HepG2 (cell line): Measurements from ENCODE around the gene GSTM2. TPM values are rescaled to one million over a fixed set of nuclear protein-coding genes. Genes with fewer than 3 reads are reported as not detected.

Source experiments
- ATAC-seq: fragments of 200-7000 bp; cut with Tn5 transposase; 3 replicates; pipeline ENCODE4 v1.9.1; 2020; ENCODE audit warnings: mild to moderate bottlenecking, moderate library complexity
- BruUV-seq: library from RNA; stranded (reverse); fragments of 400-500 nt; replicated peaks from 2 replicates; lab custom pipeline; 2021; lab: Mats Ljungman, UMichigan
- CTCF ChIA-PET: fragments of 300-600 bp; formaldehyde crosslinking; extraction: SDS; loops from one replicate; lab custom pipeline; 2021; ENCODE audit warnings: low total read pairs, inconsistent platforms, low intra/inter-chr PET ratio; lab: Yijun Ruan, JAX
- POLR2A ChIA-PET: fragments of 350-600 bp; sonication (Branson Sonifier 250); formaldehyde crosslinking; loops from one replicate; lab custom pipeline; 2020; ENCODE audit warnings: antibody characterized with exemption, inconsistent platforms; lab: Yijun Ruan, JAX
- DNase-seq: peaks from one replicate; pipeline ENCODE4 v3.0.0-alpha.2; 2015; ENCODE audit warnings: low spot score
- FAIRE-seq: peaks from 3 replicates; lab custom pipeline; 2011; peaks lifted over from hg19 to GRCh38; lab: Jason Lieb, UNC
- H2AFZ ChIP-seq: one replicate; pipeline ENCODE4 v1.6.1; 2011; ENCODE audit warnings: low read length, inconsistent platforms
- H3K27ac ChIP-seq: fragments of 300-600 bp; 3 replicates; pipeline ENCODE4 v1.8.0; 2011; ENCODE audit warnings: mixed run types, mild to moderate bottlenecking, mixed read lengths, low read length, inconsistent platforms; ENCODE audit not compliant: insufficient read depth; ENCODE audit errors: extremely low read length
- H3K27me3 ChIP-seq, 2 experiments: fragments of 200-600 bp in 1 of 2; 2 replicates in 1 of 2; 3 replicates in 1 of 2; pipeline versions ENCODE4 v1.6.0 to v1.8.0; 2011; ENCODE audit warnings: low read length in 2 of 2, mild to moderate bottlenecking in 2 of 2, moderate library complexity in 2 of 2, inconsistent platforms in 1 of 2; ENCODE audit not compliant: insufficient read depth in 2 of 2, control insufficient read depth in 1 of 2
- H3K36me3 ChIP-seq, 2 experiments: fragments of 200-600 bp in 1 of 2; replicated peaks in 1 of 2; 2 replicates in 1 of 2; 3 replicates in 1 of 2; pipeline versions ENCODE4 v1.5.1 to v1.8.0; 2011; ENCODE audit warnings: low read length in 2 of 2, inconsistent platforms in 1 of 2; ENCODE audit not compliant: insufficient read depth in 2 of 2, control insufficient read depth in 1 of 2
- H3K4me1 ChIP-seq: 2 replicates; pipeline ENCODE4 v1.5.1; 2012; ENCODE audit warnings: low read length, inconsistent platforms; ENCODE audit not compliant: insufficient read depth
- H3K4me2 ChIP-seq: 2 replicates; pipeline ENCODE4 v1.6.0; 2011; ENCODE audit warnings: low read depth, low read length, inconsistent platforms
- H3K4me3 ChIP-seq, 3 experiments: fragments of 200-600 bp in 1 of 3; sonication (generic), shearing (Covaris generic) in 1 of 3; replicated peaks in 1 of 3; 2 replicates each; pipeline ENCODE4 v1.5.1; 2011 to 2016; ENCODE audit warnings: low read length in 3 of 3, inconsistent platforms in 2 of 3, low read depth in 2 of 3, mild to moderate bottlenecking in 2 of 3, control low read depth in 1 of 3, mixed read lengths in 1 of 3; ENCODE audit not compliant: insufficient read depth in 1 of 3
- H3K79me2 ChIP-seq: one replicate; pipeline ENCODE4 v1.6.1; 2011; ENCODE audit warnings: low read length, inconsistent platforms; ENCODE audit not compliant: insufficient read depth
- H3K9ac ChIP-seq: 2 replicates; pipeline ENCODE4 v1.6.0; 2011; ENCODE audit warnings: mild to moderate bottlenecking, low read depth, low read length, inconsistent platforms; ENCODE audit not compliant: insufficient read depth
- H3K9me3 ChIP-seq: 2 replicates; pipeline ENCODE4 v1.5.1; 2012; ENCODE audit warnings: mild to moderate bottlenecking, low read length
- H4K20me1 ChIP-seq: 2 replicates; pipeline ENCODE4 v1.6.0; 2011; ENCODE audit warnings: inconsistent platforms, mild to moderate bottlenecking, low read length, moderate library complexity; ENCODE audit not compliant: insufficient read depth
- AGO2 ChIP-seq: fragments of 200-400 bp; formaldehyde crosslinking; optimal IDR thresholded peaks from 2 replicates; pipeline ENCODE3; 2017; ENCODE audit warnings: mild to moderate bottlenecking, low read depth, low read length, moderate library complexity
- POLR2G ChIP-seq: fragments of 200-400 bp; formaldehyde crosslinking; IDR thresholded peaks from 2 replicates; pipeline ENCODE4 v1.6.1; 2018; ENCODE audit warnings: mild to moderate bottlenecking, low read depth, low read length, moderate library complexity
- ZSCAN30 ChIP-seq: sonication (generic); formaldehyde crosslinking; IDR thresholded peaks from 2 replicates; pipeline ENCODE4 v1.5.0; 2020; ENCODE audit warnings: mild to moderate bottlenecking, missing genetic modification reagents
- WGBS: methylation state at CpG from one replicate; pipeline ENCODE4 v1.1.6; 2017; ENCODE audit warnings: low lambda C conversion rate; 5-methylcytosine and 5-hydroxymethylcytosine counted together
- in situ Hi-C: cut with HindIII; loops from 2 replicates; pipeline ENCODE4 v1.10.0; 2017; ENCODE audit warnings: low pct_unique_long_range_greater_than_20kb; ENCODE audit not compliant: extremely low pct_ligation_motif_present
- intact Hi-C: fragments of 100-400 bp; cut with micrococcal nuclease; formaldehyde crosslinking; loops from one replicate; pipeline ENCODE4 v1.10.0; 2022; ENCODE audit not compliant: unreplicated experiment
- polyA plus RNA-seq, 8 experiments: library from polyadenylated mRNA; depleted of rRNA in 3 of 8; stranded (reverse) in 7 of 8; unstranded in 1 of 8; fragments of >200 nt; fragmentation: Illumina TruSeq in 4 of 8; extraction: Trizol in 4 of 8; gene quantifications; 2 replicates each; pipeline versions ENCODE4 v1.2.1 to v1.2.3, GENCODE V29; 2011 to 2016; ENCODE audit warnings: low read depth in 4 of 8, missing spikeins in 1 of 8, mixed read lengths in 1 of 8; ENCODE audit not compliant: insufficient read depth in 1 of 8
- total RNA-seq, 5 experiments: library from RNA; depleted of rRNA; stranded (reverse); fragments of >200 nt; fragmentation: Illumina TruSeq; extraction: Trizol; gene quantifications; 2 replicates each; pipeline ENCODE4 v1.2.3, GENCODE V29; 2016; ENCODE audit warnings: low read depth in 1 of 5
- TF ChIP-seq, protein P1 (sequence below): sonication (generic); formaldehyde crosslinking; IDR thresholded peaks from 2 replicates; pipeline ENCODE4 v1.4.0; 2020; ENCODE audit warnings: mild to moderate bottlenecking, missing genetic modification reagents
- TF ChIP-seq, protein P2 (sequence below): IDR thresholded peaks from 2 replicates; pipeline ENCODE4 v1.6.1; 2016; ENCODE audit warnings: mild to moderate bottlenecking, missing biosample characterization, missing genetic modification reagents

The GSTM2 gene
- total and polyA plus RNA-seq, 2 of the 13 experiments (the other 11 are each of a cell fraction or from before 2014, with no cell fraction given) = 7.0 to 15.0 TPM

DNA sequence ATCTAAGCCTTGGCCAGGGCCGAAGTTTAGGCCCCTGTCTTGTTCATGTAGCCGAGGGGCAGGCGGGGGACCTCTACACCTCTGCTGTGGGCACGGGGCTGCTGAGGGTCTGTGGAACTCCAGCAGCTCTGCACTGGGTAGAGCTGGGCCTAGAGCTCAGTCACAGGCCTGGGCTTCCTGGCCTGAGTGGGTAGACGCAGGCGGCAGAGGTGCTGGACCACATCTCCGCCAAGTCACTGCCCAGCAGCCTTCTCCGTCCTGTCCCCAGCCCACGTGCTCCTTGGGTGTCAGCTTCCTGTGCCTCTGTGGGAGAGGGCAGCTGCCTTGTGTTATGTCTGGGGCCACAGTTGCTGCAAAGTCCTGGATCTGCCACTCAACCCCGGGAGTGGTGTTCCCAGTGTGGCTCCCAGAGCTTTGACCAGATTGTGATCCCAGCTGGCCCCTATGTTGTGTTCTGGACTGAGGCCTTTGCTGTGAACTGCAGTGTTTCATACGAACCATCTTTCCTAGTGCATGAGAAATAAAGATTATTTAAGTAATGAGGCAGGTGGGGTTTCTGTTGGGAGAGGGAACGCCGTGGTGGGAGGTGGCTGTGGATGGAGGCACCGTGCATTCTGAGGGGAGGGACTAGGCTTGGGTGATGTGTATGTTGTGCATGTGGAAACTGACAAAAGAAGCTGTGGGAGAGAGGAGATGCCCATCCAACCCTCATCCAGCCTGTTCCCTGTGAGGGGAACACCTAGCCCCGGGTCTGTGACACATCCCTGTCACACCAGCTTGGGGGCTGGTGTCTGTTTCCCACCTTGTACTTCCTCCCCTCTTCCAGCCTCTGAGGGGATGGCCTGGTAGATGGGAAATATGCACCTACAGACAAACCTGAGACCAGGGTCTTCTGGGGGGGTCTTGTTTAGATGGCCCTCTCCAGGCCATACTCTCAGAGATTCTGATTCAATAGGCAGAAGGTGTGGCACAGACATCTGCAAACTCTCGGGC, 36.0 kb upstream of the GSTM2 start (continued):
- TF ChIP-seq, protein P1, sequence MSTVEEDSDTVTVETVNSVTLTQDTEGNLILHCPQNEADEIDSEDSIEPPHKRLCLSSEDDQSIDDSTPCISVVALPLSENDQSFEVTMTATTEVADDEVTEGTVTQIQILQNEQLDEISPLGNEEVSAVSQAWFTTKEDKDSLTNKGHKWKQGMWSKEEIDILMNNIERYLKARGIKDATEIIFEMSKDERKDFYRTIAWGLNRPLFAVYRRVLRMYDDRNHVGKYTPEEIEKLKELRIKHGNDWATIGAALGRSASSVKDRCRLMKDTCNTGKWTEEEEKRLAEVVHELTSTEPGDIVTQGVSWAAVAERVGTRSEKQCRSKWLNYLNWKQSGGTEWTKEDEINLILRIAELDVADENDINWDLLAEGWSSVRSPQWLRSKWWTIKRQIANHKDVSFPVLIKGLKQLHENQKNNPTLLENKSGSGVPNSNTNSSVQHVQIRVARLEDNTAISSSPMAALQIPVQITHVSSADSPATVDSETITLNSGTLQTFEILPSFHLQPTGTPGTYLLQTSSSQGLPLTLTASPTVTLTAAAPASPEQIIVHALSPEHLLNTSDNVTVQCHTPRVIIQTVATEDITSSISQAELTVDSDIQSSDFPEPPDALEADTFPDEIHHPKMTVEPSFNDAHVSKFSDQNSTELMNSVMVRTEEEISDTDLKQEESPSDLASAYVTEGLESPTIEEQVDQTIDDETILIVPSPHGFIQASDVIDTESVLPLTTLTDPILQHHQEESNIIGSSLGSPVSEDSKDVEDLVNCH (CRISPR knock-in tag) = no peak

DNA sequence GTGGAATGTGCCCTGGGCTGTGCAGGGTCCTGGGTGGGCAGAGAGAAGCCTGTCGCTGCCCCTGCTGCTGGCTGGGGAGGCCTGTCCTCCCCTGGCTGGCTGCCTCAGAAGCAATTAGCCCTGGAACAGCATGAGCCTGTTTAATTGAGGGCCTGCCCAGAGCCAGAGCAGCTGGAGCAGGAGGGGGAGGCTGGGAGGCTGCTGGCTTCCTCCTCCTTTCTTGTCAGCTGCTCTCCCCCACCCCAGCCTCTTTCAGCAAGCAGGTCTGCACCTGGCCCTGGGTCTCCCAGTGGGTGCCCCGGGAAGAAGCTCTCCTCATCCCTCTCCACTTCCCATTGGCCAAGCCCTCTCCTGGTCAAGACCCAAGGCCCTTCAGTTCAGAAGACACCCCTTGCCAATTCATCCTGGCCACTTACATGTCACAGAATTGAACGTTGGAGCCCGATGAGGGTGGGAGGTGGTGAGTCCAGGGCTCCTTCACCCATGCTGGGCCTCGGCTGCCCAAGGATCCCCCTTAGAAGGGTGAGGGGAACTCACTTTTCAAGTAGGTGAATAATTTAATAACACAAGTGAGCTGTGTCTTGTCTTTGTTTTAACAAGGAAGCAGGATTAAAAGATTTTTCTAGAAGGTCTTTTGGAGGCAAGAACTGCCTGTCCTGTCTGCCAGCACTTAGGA, 35.0 kb upstream of the GSTM2 start:
- WGBS = 73% methylated on average over 4 of the region's 5 CpGs
- Histone ChIP-seq H3K4me1 (peaks cover 27% of the 10 kb centered on the region), H3K9ac (no peak overlapping the region), H3K27me3 (no peaks in the 10 kb centered on the region), H3K79me2 (no peaks in the 10 kb centered on the region), H3K27ac (no peak overlapping the region), H3K4me3 (no peak overlapping the region), H3K9me3 (no peaks in the 10 kb centered on the region), H3K4me2 (no peak overlapping the region), H3K36me3 (peaks cover 26 to 37% of the 10 kb centered on the region in 2 experiments), H4K20me1 (no peaks in the 10 kb centered on the region), H2AFZ (no peak overlapping the region)
- TF ChIP-seq AGO2 = peak; percentile 51
- TF ChIP-seq, protein P2, sequence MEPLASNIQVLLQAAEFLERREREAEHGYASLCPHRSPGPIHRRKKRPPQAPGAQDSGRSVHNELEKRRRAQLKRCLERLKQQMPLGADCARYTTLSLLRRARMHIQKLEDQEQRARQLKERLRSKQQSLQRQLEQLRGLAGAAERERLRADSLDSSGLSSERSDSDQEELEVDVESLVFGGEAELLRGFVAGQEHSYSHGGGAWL (CRISPR knock-in tag) = no peak
- TF ChIP-seq ZSCAN30 (CRISPR knock-in tag) = no peak
- 0 out of 2 replicates have a peak, but pooled peaks have one; percentile 14 for TF ChIP-seq POLR2G
- CTCF ChIA-PET = no interaction called here
- DNase-seq (no peak), FAIRE-seq (no peak), ATAC-seq (no peak)
- intact Hi-C loops (no loop called here), in situ Hi-C loops (no loop called here)
- POLR2A ChIA-PET = no interaction called here
- BruUV-seq = no TSS peak
